K562 (cell line): ENCODE results near the gene MPV17L2. TPM values are rescaled to one million over a fixed set of nuclear protein-coding genes. Genes with fewer than 3 reads are reported as not detected.

Source experiments
- ATAC-seq: fragments of 200-7000 bp; cut with Tn5 transposase; 3 replicates; pipeline ENCODE4 v1.9.1; 2020; ENCODE audit warnings: moderate library complexity
- BruUV-seq: library from RNA; stranded (reverse); fragments of 400-500 nt; replicated peaks from 2 replicates; lab custom pipeline; 2021; lab: Mats Ljungman, UMichigan
- CTCF ChIA-PET: fragments of 300-600 bp; formaldehyde crosslinking; extraction: SDS; loops from one replicate; lab custom pipeline; 2021; ENCODE audit warnings: low intra/inter-chr PET ratio; lab: Yijun Ruan, JAX
- POLR2A ChIA-PET: fragments of 300-600, 350-650 bp; sonication (Branson Sonifier 250); formaldehyde crosslinking; extraction: SDS; loops from one replicate; lab custom pipeline; 2021; ENCODE audit warnings: antibody characterized with exemption, inconsistent platforms; lab: Yijun Ruan, JAX
- DNase-seq, 4 experiments: peaks; one replicate each; pipeline versions ENCODE4 v3.0.0 to v3.0.0-alpha.2; 2011 to 2018; ENCODE audit warnings: low spot score in 3 of 4, mixed read lengths in 3 of 4; ENCODE audit errors: extremely low read depth in 1 of 4
- FAIRE-seq: peaks from 2 replicates; lab custom pipeline; 2011; peaks lifted over from hg19 to GRCh38; lab: Jason Lieb, UNC
- H2AFZ ChIP-seq: 2 replicates; pipeline ENCODE4 v1.6.0; 2011; ENCODE audit warnings: low read depth, low read length, control low read depth, inconsistent platforms
- H3K27ac ChIP-seq: fragments of 200-600 bp; 3 replicates; pipeline ENCODE4 v1.8.0; 2011; ENCODE audit warnings: low read depth, mild to moderate bottlenecking, control low read depth, inconsistent platforms, low read length, moderate library complexity, mixed read lengths; ENCODE audit errors: extremely low read depth
- H3K27me3 ChIP-seq, 2 experiments: fragments of 300-600 bp in 1 of 2; 2 replicates in 1 of 2; 3 replicates in 1 of 2; pipeline versions ENCODE4 v1.6.0 to v1.8.0; 2011; ENCODE audit warnings: inconsistent platforms in 2 of 2, low read length in 2 of 2, mild to moderate bottlenecking in 1 of 2, mixed read lengths in 1 of 2, moderate library complexity in 1 of 2; ENCODE audit not compliant: control insufficient read depth in 2 of 2, insufficient read depth in 2 of 2
- H3K36me3 ChIP-seq: fragments of 300-600 bp; 3 replicates; pipeline ENCODE4 v1.8.0; 2011; ENCODE audit warnings: mild to moderate bottlenecking, low read length, inconsistent platforms; ENCODE audit not compliant: control insufficient read depth, insufficient read depth
- H3K4me1 ChIP-seq, 2 experiments: fragments of 200-600 bp in 1 of 2; replicated peaks in 1 of 2; 2 replicates in 1 of 2; 3 replicates in 1 of 2; pipeline versions ENCODE4 v1.5.1 to v1.8.0; 2011; ENCODE audit warnings: inconsistent platforms in 2 of 2, low read length in 2 of 2, mild to moderate bottlenecking in 1 of 2, mixed read lengths in 1 of 2, moderate library complexity in 1 of 2; ENCODE audit not compliant: control insufficient read depth in 2 of 2, insufficient read depth in 2 of 2
- H3K4me2 ChIP-seq: 2 replicates; pipeline ENCODE4 v1.6.1; 2011; ENCODE audit warnings: low read length, control low read depth, inconsistent platforms, mixed read lengths; ENCODE audit not compliant: insufficient read depth
- H3K4me3 ChIP-seq: fragments of 200-600 bp; sonication (generic), shearing (Covaris generic); 2 replicates; pipeline ENCODE4 v1.5.1; 2016; ENCODE audit warnings: control low read depth, inconsistent platforms
- H3K79me2 ChIP-seq: fragments of 200-600 bp; 3 replicates; pipeline ENCODE4 v1.8.0; 2011; ENCODE audit warnings: low read length, inconsistent platforms; ENCODE audit not compliant: control insufficient read depth, insufficient read depth
- H3K9ac ChIP-seq, 2 experiments: 2 replicates each; pipeline versions ENCODE4 v1.6.0 to v1.6.1; 2011; ENCODE audit warnings: low read depth in 2 of 2, low read length in 2 of 2, control low read depth in 1 of 2, inconsistent platforms in 1 of 2, mild to moderate bottlenecking in 1 of 2, mixed read lengths in 1 of 2; ENCODE audit not compliant: insufficient read depth in 1 of 2
- H3K9me1 ChIP-seq: one replicate; pipeline ENCODE4 v1.6.0; 2011; ENCODE audit warnings: inconsistent platforms, mild to moderate bottlenecking, low read length, moderate library complexity; ENCODE audit not compliant: control insufficient read depth, insufficient read depth
- H3K9me3 ChIP-seq: replicated peaks from 2 replicates; pipeline ENCODE4 v1.5.1; 2011; ENCODE audit warnings: low read depth, low read length, inconsistent platforms; ENCODE audit not compliant: control insufficient read depth, insufficient read depth
- H4K20me1 ChIP-seq: replicated peaks from 2 replicates; pipeline ENCODE4 v1.6.1; 2011; ENCODE audit warnings: low read length, inconsistent platforms, mixed read lengths; ENCODE audit not compliant: control insufficient read depth, insufficient read depth
- FIP1L1 ChIP-seq: fragments of 200-400 bp; formaldehyde crosslinking; IDR thresholded peaks from 2 replicates; pipeline ENCODE4 v1.6.1; 2018; ENCODE audit warnings: mild to moderate bottlenecking, low read depth, low read length; ENCODE audit not compliant: poor library complexity, severe bottlenecking
- NR2C1 ChIP-seq, 2 experiments: fragments of 450-650 bp; IDR thresholded peaks; 2 replicates each; pipeline ENCODE4 v1.6.1; 2017; ENCODE audit warnings: mild to moderate bottlenecking in 2 of 2, antibody characterized with exemption in 1 of 2, inconsistent platforms in 1 of 2, missing compliant biosample characterization in 1 of 2, missing genetic modification characterization in 1 of 2
- RFX5 ChIP-seq: IDR thresholded peaks from 2 replicates; pipeline ENCODE4 v1.6.1; 2011; ENCODE audit warnings: low read depth, mild to moderate bottlenecking, improper control_type of control experiment, low read length
- SLC30A9 ChIP-seq: fragments of 250-450 bp; sonication (Bioruptor Pico); IDR thresholded peaks from 2 replicates; pipeline ENCODE4 v1.8.0; 2022; ENCODE audit warnings: mild to moderate bottlenecking, moderate library complexity
- SREBF1 ChIP-seq: fragments of 150-350 bp; IDR thresholded peaks from 2 replicates; pipeline ENCODE4 v1.6.1; 2014; ENCODE audit warnings: antibody characterized with exemption, low read depth, low read length, borderline replicate concordance
- SUPT5H ChIP-seq: fragments of 450-650 bp; IDR thresholded peaks from 2 replicates; pipeline ENCODE4 v1.6.1; 2016
- TEAD4 ChIP-seq, 2 experiments: sonication (generic) in 1 of 2; formaldehyde crosslinking in 1 of 2; IDR thresholded peaks; 2 replicates each; pipeline versions ENCODE4 v1.6.1 to v1.8.0; 2012 to 2022; ENCODE audit warnings: borderline replicate concordance in 1 of 2, inconsistent platforms in 1 of 2, low read length in 1 of 2, mild to moderate bottlenecking in 1 of 2, missing genetic modification reagents in 1 of 2
- ZBED1 ChIP-seq: IDR thresholded peaks from 2 replicates; pipeline ENCODE4 v1.6.1; 2014
- ZFP36 ChIP-seq: fragments of 150-350 bp; IDR thresholded peaks from 2 replicates; pipeline ENCODE4 v1.6.1; 2018; ENCODE audit warnings: low read length, low read depth; ENCODE audit not compliant: partially characterized antibody
- ZNF551 ChIP-seq: fragments of 250-450 bp; sonication (Bioruptor Pico); IDR thresholded peaks from 2 replicates; pipeline ENCODE4 v1.5.0; 2021; ENCODE audit warnings: mild to moderate bottlenecking, moderate library complexity
- ZNF695 ChIP-seq: fragments of 450-650 bp; formaldehyde crosslinking; IDR thresholded peaks from 2 replicates; pipeline ENCODE4 v1.4.0; 2020; ENCODE audit warnings: mild to moderate bottlenecking, moderate library complexity
- WGBS: fragments of 100-300 bp; shearing (Covaris generic); methylation state at CpG from one replicate; pipeline ENCODE4 v1.1.6; 2016; ENCODE audit warnings: low coverage, mixed read lengths; ENCODE audit not compliant: insufficient coverage; ENCODE audit errors: missing lambda C conversion rate; 5-methylcytosine and 5-hydroxymethylcytosine counted together
- in situ Hi-C: fragments of 300-500 bp; cut with MboI; formaldehyde crosslinking; loops from 4 replicates; pipeline ENCODE4 v1.15.0; 2018; ENCODE audit warnings: inconsistent platforms, mixed read lengths
- intact Hi-C: fragments of 100-400 bp; cut with micrococcal nuclease; formaldehyde crosslinking; loops from 2 replicates; pipeline ENCODE4 v1.14.2; 2022
- polyA plus RNA-seq, 8 experiments: library from polyadenylated mRNA; depleted of rRNA in 4 of 8; stranded (reverse) in 5 of 8; unstranded in 3 of 8; fragments of >200 nt; fragmentation: Nextera tagmentation in 2 of 8; fragmentation: Illumina TruSeq in 1 of 8; extraction: Ambion mirVana in 2 of 8; extraction: Trizol in 1 of 8; gene quantifications; 2 replicates each; pipeline versions ENCODE4 v1.2.1 to v1.2.3, GENCODE V29; 2011 to 2014; ENCODE audit warnings: inconsistent platforms in 1 of 8, missing spikeins in 1 of 8
- total RNA-seq, 7 experiments: library from RNA; depleted of rRNA in 6 of 7; stranded (reverse); fragments of >200 nt in 6 of 7; fragmentation: Illumina TruSeq in 2 of 7; extraction: Trizol in 2 of 7; gene quantifications; 2 replicates each; pipeline versions ENCODE4 v1.2.1 to v1.2.3, GENCODE V29; 2011 to 2021; ENCODE audit warnings: low replicate concordance in 1 of 7
- TF ChIP-seq, protein P1 (sequence below): IDR thresholded peaks from 2 replicates; pipeline ENCODE4 v1.6.1; 2011; ENCODE audit warnings: borderline replicate concordance, low read depth, mild to moderate bottlenecking, moderate library complexity, low read length; ENCODE audit not compliant: insufficient read depth, poor library complexity, severe bottlenecking
- TF ChIP-seq, protein P2 (sequence below): IDR thresholded peaks from 2 replicates; pipeline ENCODE4 v1.6.1; 2016; ENCODE audit warnings: missing genetic modification characterization, missing compliant biosample characterization

MPV17L2 gene
- total and polyA plus RNA-seq, 9 of the 15 experiments (the other 6 are each of a cell fraction or from before 2014, with no cell fraction given) = 10.6 to 60.2 (median 28.5) TPM

GRCh38 chr19:18143902-18144301 lies 49.1 kb upstream of the MPV17L2 start:
- no peak overlapping the region for H2AFZ ChIP-seq
- H3K4me3 ChIP-seq = no peak overlapping the region
- H3K9me1 ChIP-seq = no peaks in the 10 kb centered on the region
- H3K27ac ChIP-seq = no peak overlapping the region
- no peaks in the 10 kb centered on the region for H4K20me1 ChIP-seq
- 50% methylated on average over 3 of the region's 3 CpGs for WGBS
- intact Hi-C loops (no loop called here), in situ Hi-C loops (no loop called here)
- H3K9me3 ChIP-seq = no peaks in the 10 kb centered on the region
- ATAC-seq = no peak
- CTCF ChIA-PET = no interaction called here
- no peaks in the 10 kb centered on the region for H3K79me2 ChIP-seq
- POLR2A ChIA-PET = interaction anchor here (2.8 kb wide), 1 partner anchor 8 kb away, joined by 9 read pairs; no protein-coding TSS in a partner anchor
- H3K4me1 ChIP-seq = peaks cover 0 to 11% of the 10 kb centered on the region in 2 experiments; a peak in 3 of 5 replicates
- no peak overlapping the region for H3K9ac ChIP-seq
- DNase-seq = no peak
- no TSS peak for BruUV-seq
- H3K4me2 ChIP-seq = no peak overlapping the region
- FAIRE-seq = no peak
- H3K36me3 ChIP-seq = peaks cover 57% of the 10 kb centered on the region; the same call in 2 of the 3 replicates
- H3K27me3 ChIP-seq = no peaks in the 10 kb centered on the region
- TF ChIP-seq ZNF551 (no peak), ZFP36 (peak; percentile 48), SLC30A9 (CRISPR knock-in tag) (no peak), TEAD4 (IDR thresholded peaks at IDR 0.05; ENCODE audit: low read length) (no peak), TEAD4 (CRISPR knock-in tag; IDR thresholded peaks at IDR 0.05; ENCODE audit: borderline replicate concordance) (no peak)

GRCh38 chr19:18144361-18144760 lies 48.7 kb upstream of the MPV17L2 start:
- H3K27ac ChIP-seq = no peak overlapping the region
- no peaks in the 10 kb centered on the region for H3K9me3 ChIP-seq
- peaks cover 0 to 16% of the 10 kb centered on the region in 2 experiments; a peak in 3 of 5 replicates for H3K4me1 ChIP-seq
- H3K4me3 ChIP-seq = no peak overlapping the region
- intact Hi-C loops = no loop called here
- no peak overlapping the region for H2AFZ ChIP-seq
- peaks cover 54% of the 10 kb centered on the region; the same call in 2 of the 3 replicates for H3K36me3 ChIP-seq
- ATAC-seq (no peak), FAIRE-seq (no peak), DNase-seq (no peak)
- H3K27me3 ChIP-seq = no peaks in the 10 kb centered on the region
- H3K4me2 ChIP-seq = no peak overlapping the region
- H3K79me2 ChIP-seq = no peaks in the 10 kb centered on the region
- H3K9me1 ChIP-seq = no peaks in the 10 kb centered on the region
- CTCF ChIA-PET = no interaction called here
- H3K9ac ChIP-seq = peak overlapping the region in 1 of 2 experiments; percentile 26; a peak in 2 of 4 replicates
- H4K20me1 ChIP-seq = no peaks in the 10 kb centered on the region
- in situ Hi-C loops = no loop called here
- POLR2A ChIA-PET = no interaction called here
- BruUV-seq = no TSS peak
- WGBS = 82% methylated on average over 13 of the region's 16 CpGs
- TF ChIP-seq SREBF1 (no peak), ZBED1 (no peak), RFX5 (no peak), ZNF695 (CRISPR knock-in tag) (no peak), NR2C1 (IDR thresholded peaks at IDR 0.05) (no peak), NR2C1 (tag; IDR thresholded peaks at IDR 0.05) (no peak), SUPT5H (no peak), FIP1L1 (no peak)
- TF ChIP-seq, protein P1, sequence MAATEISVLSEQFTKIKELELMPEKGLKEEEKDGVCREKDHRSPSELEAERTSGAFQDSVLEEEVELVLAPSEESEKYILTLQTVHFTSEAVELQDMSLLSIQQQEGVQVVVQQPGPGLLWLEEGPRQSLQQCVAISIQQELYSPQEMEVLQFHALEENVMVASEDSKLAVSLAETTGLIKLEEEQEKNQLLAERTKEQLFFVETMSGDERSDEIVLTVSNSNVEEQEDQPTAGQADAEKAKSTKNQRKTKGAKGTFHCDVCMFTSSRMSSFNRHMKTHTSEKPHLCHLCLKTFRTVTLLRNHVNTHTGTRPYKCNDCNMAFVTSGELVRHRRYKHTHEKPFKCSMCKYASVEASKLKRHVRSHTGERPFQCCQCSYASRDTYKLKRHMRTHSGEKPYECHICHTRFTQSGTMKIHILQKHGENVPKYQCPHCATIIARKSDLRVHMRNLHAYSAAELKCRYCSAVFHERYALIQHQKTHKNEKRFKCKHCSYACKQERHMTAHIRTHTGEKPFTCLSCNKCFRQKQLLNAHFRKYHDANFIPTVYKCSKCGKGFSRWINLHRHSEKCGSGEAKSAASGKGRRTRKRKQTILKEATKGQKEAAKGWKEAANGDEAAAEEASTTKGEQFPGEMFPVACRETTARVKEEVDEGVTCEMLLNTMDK = no peak
- TF ChIP-seq, protein P2, sequence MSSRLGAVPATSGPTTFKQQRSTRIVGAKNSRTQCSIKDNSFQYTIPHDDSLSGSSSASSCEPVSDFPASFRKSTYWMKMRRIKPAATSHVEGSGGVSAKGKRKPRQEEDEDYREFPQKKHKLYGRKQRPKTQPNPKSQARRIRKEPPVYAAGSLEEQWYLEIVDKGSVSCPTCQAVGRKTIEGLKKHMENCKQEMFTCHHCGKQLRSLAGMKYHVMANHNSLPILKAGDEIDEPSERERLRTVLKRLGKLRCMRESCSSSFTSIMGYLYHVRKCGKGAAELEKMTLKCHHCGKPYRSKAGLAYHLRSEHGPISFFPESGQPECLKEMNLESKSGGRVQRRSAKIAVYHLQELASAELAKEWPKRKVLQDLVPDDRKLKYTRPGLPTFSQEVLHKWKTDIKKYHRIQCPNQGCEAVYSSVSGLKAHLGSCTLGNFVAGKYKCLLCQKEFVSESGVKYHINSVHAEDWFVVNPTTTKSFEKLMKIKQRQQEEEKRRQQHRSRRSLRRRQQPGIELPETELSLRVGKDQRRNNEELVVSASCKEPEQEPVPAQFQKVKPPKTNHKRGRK (tag) = no peak
